Transverse colon (tissue), 4 donors: ENCODE data around the gene LYVE1.

Source experiments
- CTCF ChIP-seq, 5 experiments: fragments of 200-600 bp in 3 of 5; fragments of 450-650 bp in 2 of 5; sonication (generic) in 3 of 5; IDR thresholded peaks; 1 replicate in 2 of 5; 2 replicates in 3 of 5; pipeline ENCODE4 v1.5.1; 2016 to 2017; ENCODE audit warnings: antibody characterized with exemption in 5 of 5, inconsistent platforms in 3 of 5, mild to moderate bottlenecking in 2 of 5, moderate library complexity in 1 of 5
- EP300 ChIP-seq: sonication (generic); formaldehyde crosslinking; IDR thresholded peaks from one replicate; pipeline ENCODE4 v1.6.1; 2017; ENCODE audit warnings: antibody characterized with exemption, low read depth
- POLR2AphosphoS5 ChIP-seq, 3 donors: sonication (generic); formaldehyde crosslinking; IDR thresholded peaks; one replicate each; pipeline ENCODE4 v1.6.1; 2016; ENCODE audit warnings: antibody characterized with exemption in 3 of 3

DNA sequence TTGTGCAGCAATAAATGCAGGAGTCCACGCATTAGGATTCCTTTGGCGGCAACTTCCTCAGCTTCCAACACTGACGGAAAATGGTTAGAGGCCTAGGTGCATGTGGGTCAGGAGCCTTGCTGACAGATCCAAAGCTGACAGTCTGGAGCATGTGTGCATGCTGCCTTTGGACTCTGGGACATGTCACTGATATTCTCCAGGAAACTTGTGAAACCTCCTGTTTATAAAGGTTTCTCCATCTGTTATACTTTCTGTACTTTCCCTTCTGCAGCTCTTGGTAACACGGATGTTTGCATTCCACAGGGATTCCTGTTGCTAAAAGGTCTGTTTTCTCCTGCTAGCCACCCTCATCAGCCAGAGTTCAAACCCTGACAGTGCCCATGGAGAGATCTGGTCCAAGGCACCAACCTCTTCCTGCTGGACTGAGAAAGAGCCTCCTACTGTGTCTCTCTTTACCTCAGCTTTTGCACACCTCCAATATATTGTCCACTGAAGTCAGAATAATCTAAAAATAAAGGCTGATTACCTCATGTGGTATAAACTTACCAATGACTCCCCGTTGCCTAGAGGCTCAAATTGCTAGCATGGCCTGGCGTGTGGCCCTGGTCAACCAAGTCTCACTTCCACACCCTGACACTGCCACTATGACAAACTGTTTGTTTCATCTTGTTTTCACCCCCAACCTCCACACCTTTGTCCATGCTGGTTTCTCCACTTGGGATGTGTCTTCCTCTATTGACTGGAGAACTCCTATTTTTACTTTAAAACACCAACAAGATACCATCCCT lies 31.1 kb upstream of the LYVE1 start:
- TF ChIP-seq POLR2AphosphoS5 (IDR thresholded peaks at IDR 0.05) (peak; percentile 34 to 55 (median 47)), EP300 (no peak), CTCF (IDR thresholded peaks at IDR 0.05) (no peak)
